SK-N-MC (cell line): ENCODE results near the gene SLC5A10.

Source experiments
- EZH2 ChIP-seq: fragments of 200-600 bp; sonication (generic); IDR thresholded peaks from one replicate; pipeline ENCODE4 v1.6.1; 2017; ENCODE audit warnings: antibody characterized with exemption
- POLR2AphosphoS5 ChIP-seq: IDR thresholded peaks from 2 replicates; pipeline ENCODE4 v1.6.1; 2012; ENCODE audit warnings: mild to moderate bottlenecking, low read depth, low read length, borderline replicate concordance

GRCh38 chr17:18947866-18948265 is 4.1 kb upstream of the SLC5A10 start:
- TF ChIP-seq POLR2AphosphoS5 = no peak
- no peak for TF ChIP-seq EZH2
